Transverse colon (tissue), 4 donors: Measurements from ENCODE around the gene DUSP18.

Experiments used
- CTCF ChIP-seq, 5 experiments: fragments of 200-600 bp in 3 of 5; fragments of 450-650 bp in 2 of 5; sonication (generic) in 3 of 5; IDR thresholded peaks; 1 replicate in 2 of 5; 2 replicates in 3 of 5; pipeline ENCODE4 v1.5.1; 2016 to 2017; ENCODE audit warnings: antibody characterized with exemption in 5 of 5, inconsistent platforms in 3 of 5, mild to moderate bottlenecking in 2 of 5, moderate library complexity in 1 of 5
- POLR2A ChIP-seq: fragments of 450-650 bp; IDR thresholded peaks from one replicate; pipeline ENCODE4 v1.6.1; 2016; ENCODE audit warnings: antibody characterized with exemption, mild to moderate bottlenecking, moderate library complexity
- POLR2AphosphoS5 ChIP-seq, 3 donors: sonication (generic); formaldehyde crosslinking; IDR thresholded peaks; one replicate each; pipeline ENCODE4 v1.6.1; 2016; ENCODE audit warnings: antibody characterized with exemption in 3 of 3

GRCh38 chr22:30702856-30703255 lies 35.2 kb upstream of the DUSP18 start:
- TF ChIP-seq CTCF (IDR thresholded peaks at IDR 0.05) (no peak), POLR2A (no peak), POLR2AphosphoS5 (IDR thresholded peaks at IDR 0.05) (no peak)
